Anterior cingulate cortex (tissue), 58 donors: Measurements from ENCODE around the gene KNSTRN.

ENCODE experiments used
- DNase-seq, 58 donors: peaks; one replicate each; lab custom pipeline; 2025; lab: John Stamatoyannopoulos, UW

Gene KNSTRN

GRCh38 chr15:40345225-40345866, 37.2 kb upstream of the KNSTRN start:
- no peak for DNase-seq

- no peak for DNase-seq
These were observed 36.5 kb upstream of the KNSTRN start for GRCh38 chr15:40345867-40346578.

DNA sequence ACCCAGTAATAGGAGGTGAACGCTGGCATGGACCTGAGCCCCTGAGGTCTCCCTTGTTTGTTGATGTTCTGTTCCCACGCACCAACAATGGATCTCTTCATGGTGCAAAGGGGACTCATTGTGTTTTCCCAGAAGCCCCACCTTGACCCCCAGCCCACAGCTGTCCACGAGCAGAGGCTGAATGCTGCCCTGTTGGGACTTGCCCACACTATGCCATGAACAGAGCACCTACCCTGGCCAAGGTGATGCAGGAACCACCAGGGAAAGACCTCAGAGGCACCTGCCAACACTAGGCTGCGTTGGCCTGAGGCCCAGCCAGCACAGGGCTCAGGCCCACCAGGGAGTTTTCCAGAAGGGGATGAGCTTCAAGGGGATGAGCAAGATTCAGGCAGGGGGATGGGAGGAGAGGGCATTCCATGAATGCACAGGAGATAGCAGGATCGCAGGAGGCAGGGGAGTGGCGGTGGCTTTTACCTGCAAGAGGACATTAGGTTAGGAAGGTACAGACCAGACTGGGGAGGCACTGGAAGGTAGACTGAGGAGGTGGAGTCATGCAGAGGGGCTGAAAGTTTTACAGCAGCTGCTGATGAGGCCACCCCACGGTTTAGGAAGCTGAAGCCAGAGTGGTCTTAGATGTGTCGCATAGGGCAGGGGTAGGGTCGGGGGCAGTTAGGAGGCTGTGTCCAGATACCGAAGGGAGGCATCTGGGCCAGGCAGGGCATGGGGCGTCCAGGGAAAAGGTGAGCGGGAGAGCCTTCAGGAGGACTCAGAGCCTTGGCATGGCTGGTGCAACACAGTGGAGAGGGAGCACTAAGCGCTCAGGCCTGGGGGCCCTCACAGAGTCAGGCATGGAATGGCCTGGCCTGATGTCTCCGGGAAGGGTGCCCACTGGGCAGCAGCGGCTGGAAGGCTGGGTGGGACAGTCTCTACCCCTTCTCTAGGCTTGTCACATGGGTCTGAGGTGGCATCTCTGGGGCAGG, 35.7 kb upstream of the KNSTRN start:
- DNase-seq, result no peak

- DNase-seq, result no peak
These were observed 34.7 kb upstream of the KNSTRN start for GRCh38 chr15:40347559-40348473.

DNA sequence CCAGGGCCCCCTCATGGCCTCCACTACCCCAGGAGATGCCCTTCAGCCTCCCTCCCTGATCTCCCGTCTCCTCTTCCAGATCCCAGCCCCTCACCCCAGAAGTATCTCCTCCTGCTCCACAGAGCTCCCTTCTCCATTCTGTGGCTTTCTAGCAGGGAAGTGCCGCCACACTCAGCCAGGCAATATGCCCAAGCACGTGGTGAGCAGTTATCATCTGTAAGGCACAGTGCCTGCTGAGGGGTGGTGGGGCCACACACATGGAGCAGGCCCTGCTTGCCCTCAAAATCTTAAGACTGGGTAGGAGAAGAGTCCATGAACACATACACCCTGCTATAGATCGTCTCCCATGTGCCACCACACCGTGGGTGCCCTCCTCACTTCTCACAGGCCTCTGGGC, 34.0 kb upstream of the KNSTRN start:
- no peak for DNase-seq

GRCh38 chr15:40349163-40349562, 33.4 kb upstream of the KNSTRN start:
- DNase-seq, result no peak

GRCh38 chr15:40352281-40352901, 30.1 kb upstream of the KNSTRN start:
- DNase-seq, result no peak

DNA sequence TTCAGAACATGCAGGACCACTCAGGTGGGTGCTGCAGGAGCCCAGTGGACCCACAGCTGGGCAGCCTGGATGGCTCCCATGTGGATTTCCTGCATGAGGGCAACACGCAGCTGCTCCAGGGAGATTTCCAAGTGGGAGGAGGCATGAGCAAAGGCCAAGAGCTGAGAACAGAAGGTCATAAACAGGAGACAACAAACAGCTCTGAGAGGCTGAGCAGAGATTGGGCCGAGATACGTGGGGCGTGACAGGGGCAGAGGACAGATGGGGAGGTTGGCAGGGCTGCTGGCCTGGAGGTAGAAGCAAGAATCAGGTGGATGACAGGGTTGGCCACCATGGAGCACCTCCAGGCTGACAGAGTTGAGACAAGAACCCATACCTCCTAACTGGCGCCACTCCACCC, 28.8 kb upstream of the KNSTRN start:
- DNase-seq, result no peak

- DNase-seq, result peak in 42 of 58 donors; percentile 7 to 74 (median 46)
These were observed 27.9 kb upstream of the KNSTRN start for GRCh38 chr15:40354408-40355171.

GRCh38 chr15:40355976-40356585, 26.4 kb upstream of the KNSTRN start:
- DNase-seq, result no peak

DNA sequence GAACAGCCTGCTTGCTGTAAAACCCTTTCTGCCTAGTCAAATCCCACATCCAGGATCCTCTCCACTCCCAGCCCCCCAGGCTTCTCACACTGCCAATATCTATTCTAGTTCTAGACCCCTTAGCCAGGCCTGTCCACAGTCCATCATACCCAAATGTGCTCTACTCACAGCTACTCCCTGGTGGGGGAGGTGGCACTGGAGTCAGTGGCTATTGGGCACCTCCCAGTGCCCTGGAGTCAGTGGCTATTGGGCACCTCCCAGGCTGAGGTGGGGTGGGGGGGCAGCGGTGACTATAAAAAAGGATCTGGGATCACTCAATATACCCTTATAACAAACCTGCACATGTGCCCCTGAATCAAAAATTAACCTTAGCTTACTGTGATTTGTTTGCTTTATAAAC, 25.3 kb upstream of the KNSTRN start:
- no peak for DNase-seq

GRCh38 chr15:40357723-40358470, 24.6 kb upstream of the KNSTRN start, which contains the start of gene DISP2:
DISP2 (plus strand) TSS chr15:40358219; CDS start chr15:40358322, 103 bp downstream.
- peak in 56 of 58 donors; percentile 20 to 90 (median 80) for DNase-seq

- DNase-seq, result peak in 14 of 58 donors; percentile 12 to 70 (median 48)
These were observed 23.8 kb upstream of the KNSTRN start for GRCh38 chr15:40358471-40359353.

DNA sequence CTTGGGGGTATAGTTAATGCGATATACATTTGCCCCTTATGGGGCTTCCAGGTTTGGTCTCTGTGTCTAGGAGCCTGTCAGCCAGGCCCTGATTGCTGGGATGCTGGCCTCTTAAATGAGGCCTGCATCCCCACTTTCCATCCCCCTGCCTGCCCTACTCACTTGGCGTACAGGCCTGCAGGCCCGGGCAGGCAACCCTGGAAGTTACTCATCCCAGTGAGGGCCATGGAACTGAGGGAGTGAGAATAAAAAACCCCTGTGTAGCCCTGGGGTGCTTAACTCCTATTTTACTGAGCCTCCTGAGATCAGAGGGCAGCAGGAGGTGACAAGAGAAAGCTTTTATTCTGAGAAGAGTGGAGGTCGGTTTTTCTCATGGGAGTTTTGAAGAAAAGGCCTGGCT, 22.5 kb upstream of the KNSTRN start:
- DNase-seq, result no peak

DNA sequence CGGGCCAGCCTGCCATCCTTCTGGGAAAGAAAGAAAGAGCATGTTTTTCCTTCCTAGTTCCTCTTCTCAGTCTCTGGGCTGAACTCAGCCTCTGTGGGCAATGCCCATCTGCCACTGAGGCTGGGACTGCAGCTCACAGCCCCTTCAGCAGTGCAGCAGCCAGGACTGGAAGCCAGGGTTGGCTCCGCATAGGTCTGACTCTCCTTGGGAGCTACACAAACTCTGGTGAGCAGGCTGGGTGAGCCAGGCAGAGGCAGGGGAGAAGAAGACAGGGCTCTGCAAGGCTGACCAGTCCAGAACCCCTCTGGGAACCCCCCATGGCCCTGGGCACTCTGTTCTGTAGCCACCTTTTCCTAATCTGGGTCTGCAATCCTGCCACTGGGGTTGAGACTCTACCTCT, 20.9 kb upstream of the KNSTRN start:
- no peak for DNase-seq

DNA sequence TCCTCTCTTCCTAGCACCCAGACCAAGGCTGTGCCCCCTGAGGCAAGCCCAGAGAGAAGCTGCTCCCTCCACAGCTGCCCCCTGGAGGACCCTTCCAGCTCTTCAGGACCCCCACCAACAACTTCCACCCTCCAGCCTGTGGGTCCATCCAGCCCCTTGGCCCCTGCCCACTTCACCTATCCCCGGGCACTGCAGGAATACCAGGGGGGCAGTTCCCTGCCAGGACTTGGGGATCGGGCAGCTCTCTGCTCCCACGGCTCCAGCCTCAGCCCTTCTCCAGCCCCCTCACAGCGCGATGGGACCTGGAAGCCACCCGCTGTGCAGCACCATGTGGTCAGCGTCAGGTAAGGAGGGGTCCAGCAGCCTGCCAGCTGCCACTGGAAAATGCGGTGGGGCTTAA, 18.9 kb upstream of the KNSTRN start:
- no peak for DNase-seq
